HEK293 (cell line): Measurements from ENCODE around the gene LILRB5.
"Not testable (repeated sequence)": the region's sequence is repeated elsewhere in the genome, so short reads cannot be mapped to it uniquely, and the experiment has no call there.

Experiments used
- CTCF ChIA-PET: fragments of 350-600 bp; formaldehyde crosslinking; extraction: SDS; loops from one replicate; lab custom pipeline; 2021; ENCODE audit warnings: antibody characterized with exemption; lab: Yijun Ruan, JAX
- POLR2A ChIA-PET: fragments of 300-600 bp; formaldehyde crosslinking; extraction: SDS; loops from one replicate; lab custom pipeline; 2020; ENCODE audit warnings: antibody characterized with exemption, inconsistent platforms; lab: Yijun Ruan, JAX
- H3K27ac ChIP-seq: fragments of 200-500 bp; sonication (Bioruptor generic); 2 replicates; pipeline ENCODE4 v1.5.1; 2014; ENCODE audit warnings: low read depth, low read length, control low read depth, inconsistent platforms; ENCODE audit errors: extremely low read depth
- H3K36me3 ChIP-seq, 2 experiments: fragments of 200-500 bp in 1 of 2; sonication (Bioruptor generic) in 1 of 2; 1 replicate in 1 of 2; 2 replicates in 1 of 2; pipeline ENCODE4 v1.5.1; 2014 to 2017; ENCODE audit warnings: inconsistent platforms in 2 of 2, low read length in 2 of 2; ENCODE audit not compliant: control insufficient read depth in 2 of 2, insufficient read depth in 1 of 2
- H3K4me1 ChIP-seq: fragments of 200-500 bp; sonication (Bioruptor generic); 2 replicates; pipeline ENCODE4 v1.5.1; 2014; ENCODE audit warnings: mild to moderate bottlenecking, low read length, inconsistent platforms; ENCODE audit not compliant: control insufficient read depth, insufficient read depth
- H3K4me3 ChIP-seq: 2 replicates; pipeline ENCODE4 v1.5.1; 2011; ENCODE audit warnings: low read depth, mild to moderate bottlenecking, control low read depth, low read length, moderate library complexity
- H3K9me3 ChIP-seq: fragments of 200-500 bp; sonication (Bioruptor generic); 2 replicates; pipeline ENCODE4 v1.5.1; 2014; ENCODE audit warnings: low read depth, low read length, inconsistent platforms; ENCODE audit not compliant: control insufficient read depth, insufficient read depth
- GLIS1 ChIP-seq: fragments of 450-650 bp; formaldehyde crosslinking; IDR thresholded peaks from 2 replicates; pipeline ENCODE4 v1.5.1; 2016; ENCODE audit warnings: missing biosample characterization, missing genetic modification characterization
- MYNN ChIP-seq: fragments of 450-650 bp; formaldehyde crosslinking; IDR thresholded peaks from 2 replicates; pipeline ENCODE4 v1.5.1; 2016; ENCODE audit warnings: missing biosample characterization, missing genetic modification characterization, borderline replicate concordance
- RBAK ChIP-seq: fragments of 450-650 bp; formaldehyde crosslinking; IDR thresholded peaks from 2 replicates; pipeline ENCODE4 v1.5.1; 2016; ENCODE audit warnings: missing biosample characterization, missing genetic modification characterization
- REPIN1 ChIP-seq: fragments of 450-650 bp; formaldehyde crosslinking; IDR thresholded peaks from 2 replicates; pipeline ENCODE4 v1.5.1; 2017; ENCODE audit warnings: missing biosample characterization, missing genetic modification characterization, low read depth
- YY2 ChIP-seq: fragments of 450-650 bp; formaldehyde crosslinking; IDR thresholded peaks from 2 replicates; pipeline ENCODE4 v1.5.1; 2016; ENCODE audit warnings: missing biosample characterization, missing genetic modification characterization
- ZBTB1 ChIP-seq: fragments of 450-650 bp; formaldehyde crosslinking; IDR thresholded peaks from 2 replicates; pipeline ENCODE4 v1.5.1; 2016; ENCODE audit warnings: missing biosample characterization, missing genetic modification characterization
- ZBTB20 ChIP-seq: fragments of 450-650 bp; formaldehyde crosslinking; IDR thresholded peaks from 2 replicates; pipeline ENCODE4 v1.5.1; 2016; ENCODE audit warnings: missing biosample characterization, missing genetic modification characterization
- ZIC2 ChIP-seq: fragments of 450-650 bp; formaldehyde crosslinking; IDR thresholded peaks from 2 replicates; pipeline ENCODE4 v1.5.1; 2016; ENCODE audit warnings: missing biosample characterization, missing genetic modification characterization
- ZNF211 ChIP-seq: fragments of 450-650 bp; formaldehyde crosslinking; IDR thresholded peaks from 2 replicates; pipeline ENCODE4 v1.5.1; 2016; ENCODE audit warnings: low read depth, missing biosample characterization, missing genetic modification characterization
- ZNF514 ChIP-seq: fragments of 450-650 bp; formaldehyde crosslinking; IDR thresholded peaks from 2 replicates; pipeline ENCODE4 v1.5.1; 2016; ENCODE audit warnings: missing biosample characterization, missing genetic modification characterization
- ZNF558 ChIP-seq: fragments of 450-650 bp; formaldehyde crosslinking; IDR thresholded peaks from 2 replicates; pipeline ENCODE4 v1.5.1; 2016; ENCODE audit warnings: missing biosample characterization, missing genetic modification characterization
- ZNF623 ChIP-seq: fragments of 450-650 bp; formaldehyde crosslinking; IDR thresholded peaks from 2 replicates; pipeline ENCODE4 v1.5.1; 2016; ENCODE audit warnings: missing biosample characterization, missing genetic modification characterization
- ZNF658 ChIP-seq: fragments of 450-650 bp; formaldehyde crosslinking; IDR thresholded peaks from 2 replicates; pipeline ENCODE4; 2016; ENCODE audit warnings: missing biosample characterization, missing genetic modification characterization
- ZSCAN30 ChIP-seq: fragments of 450-650 bp; IDR thresholded peaks from 2 replicates; pipeline ENCODE4 v1.5.1; 2018; ENCODE audit warnings: missing biosample characterization, mild to moderate bottlenecking, missing genetic modification characterization, moderate library complexity
- TF ChIP-seq, protein P1 (sequence below): fragments of 450-650 bp; formaldehyde crosslinking; IDR thresholded peaks from 2 replicates; pipeline ENCODE4 v1.5.1; 2016; ENCODE audit warnings: missing biosample characterization, missing genetic modification characterization
- TF ChIP-seq, protein P2 (sequence below): fragments of 450-650 bp; formaldehyde crosslinking; IDR thresholded peaks from 2 replicates; pipeline ENCODE4 v1.5.1; 2016; ENCODE audit warnings: missing biosample characterization, missing genetic modification characterization

Gene LILRB5

DNA sequence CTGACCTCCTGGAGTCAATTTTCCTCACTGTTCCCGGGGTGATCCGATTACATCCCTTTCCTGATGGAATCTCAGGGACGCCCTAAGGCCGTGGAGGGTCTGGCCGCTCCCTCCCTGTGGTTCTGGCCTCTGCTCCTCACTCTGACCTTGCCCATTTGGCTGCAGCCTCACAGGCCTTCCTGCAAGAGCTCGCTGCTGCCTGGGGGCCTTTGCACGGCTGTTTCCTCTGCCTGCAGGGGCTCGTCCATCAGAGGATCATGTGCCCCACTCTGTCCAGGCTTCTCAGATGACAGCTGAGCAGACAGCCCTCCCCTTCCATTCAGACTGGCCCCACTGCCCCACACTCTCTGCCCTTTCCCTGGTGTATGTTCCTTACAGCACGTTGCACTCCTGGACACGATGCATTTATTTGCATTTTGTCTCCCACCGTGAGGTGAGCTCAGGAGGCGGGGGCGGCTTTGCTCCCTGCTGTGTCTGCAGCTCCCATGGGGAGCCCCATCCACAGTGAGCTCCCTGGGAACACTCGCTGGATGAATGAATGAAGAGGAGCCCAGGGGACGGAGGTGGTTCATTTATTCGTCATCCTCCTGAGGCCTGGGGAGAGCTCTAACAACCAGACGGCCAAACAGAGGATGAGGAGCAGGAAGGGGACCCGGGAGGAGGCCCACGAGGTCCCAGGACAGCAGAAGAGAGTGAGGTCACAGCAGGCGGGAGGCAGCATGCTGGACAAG, 39.4 kb downstream of the LILRB5 start:
- POLR2A ChIA-PET, result interaction anchor here (0.6 kb wide), 1 partner anchor 17 kb away, joined by 4 read pairs; the partner anchor contains the start of gene RPS9
- H3K27ac ChIP-seq, H3K9me3 ChIP-seq, H3K4me1 ChIP-seq, CTCF ChIA-PET, H3K4me3 ChIP-seq: not testable (repeated sequence)
- peaks cover 0 to 13% of the 10 kb centered on the region in 2 experiments; a peak in 2 of 3 replicates for H3K36me3 ChIP-seq
- peak; percentile 75 for TF ChIP-seq GLIS1 (tag by site-specific recombination)
- peak; percentile 66 for TF ChIP-seq ZIC2 (tag by site-specific recombination)
- peak; percentile 26; the same call in 1 of the 2 replicates for TF ChIP-seq ZNF623 (tag by site-specific recombination)

DNA sequence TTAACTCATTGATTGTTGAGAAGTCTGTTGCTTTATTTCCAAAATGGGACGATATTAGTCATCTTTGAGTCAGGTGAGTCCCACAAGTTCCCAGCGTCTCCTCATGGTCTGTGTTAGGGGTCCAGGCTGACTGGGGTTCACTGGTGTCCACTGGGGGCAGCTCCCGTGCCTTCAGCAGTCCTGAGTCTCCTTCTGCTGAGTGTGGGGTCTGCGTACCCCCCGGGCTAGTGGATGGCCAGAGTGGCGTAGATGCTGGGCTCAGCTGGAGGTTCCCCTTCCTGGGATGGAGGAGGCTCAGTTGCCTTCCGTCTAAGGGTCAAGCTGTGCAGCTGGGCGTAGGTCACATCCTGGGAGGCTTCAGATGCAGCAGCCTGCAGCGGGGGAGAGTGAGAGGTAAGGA, 40.2 kb downstream of the LILRB5 start:
- CTCF ChIA-PET, result no interaction called here
- Histone ChIP-seq H3K4me1 (no peaks in the 10 kb centered on the region), H3K4me3 (no peak overlapping the region), H3K36me3 (peaks cover 0 to 13% of the 10 kb centered on the region in 2 experiments; a peak in 2 of 3 replicates), H3K27ac (no peak overlapping the region), H3K9me3 (no peaks in the 10 kb centered on the region)
- TF ChIP-seq, protein P1, sequence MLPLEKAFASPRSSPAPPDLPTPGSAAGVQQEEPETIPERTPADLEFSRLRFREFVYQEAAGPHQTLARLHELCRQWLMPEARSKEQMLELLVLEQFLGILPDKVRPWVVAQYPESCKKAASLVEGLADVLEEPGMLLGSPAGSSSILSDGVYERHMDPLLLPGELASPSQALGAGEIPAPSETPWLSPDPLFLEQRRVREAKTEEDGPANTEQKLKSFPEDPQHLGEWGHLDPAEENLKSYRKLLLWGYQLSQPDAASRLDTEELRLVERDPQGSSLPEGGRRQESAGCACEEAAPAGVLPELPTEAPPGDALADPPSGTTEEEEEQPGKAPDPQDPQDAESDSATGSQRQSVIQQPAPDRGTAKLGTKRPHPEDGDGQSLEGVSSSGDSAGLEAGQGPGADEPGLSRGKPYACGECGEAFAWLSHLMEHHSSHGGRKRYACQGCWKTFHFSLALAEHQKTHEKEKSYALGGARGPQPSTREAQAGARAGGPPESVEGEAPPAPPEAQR (tag by site-specific recombination), result no peak
- TF ChIP-seq, protein P2, sequence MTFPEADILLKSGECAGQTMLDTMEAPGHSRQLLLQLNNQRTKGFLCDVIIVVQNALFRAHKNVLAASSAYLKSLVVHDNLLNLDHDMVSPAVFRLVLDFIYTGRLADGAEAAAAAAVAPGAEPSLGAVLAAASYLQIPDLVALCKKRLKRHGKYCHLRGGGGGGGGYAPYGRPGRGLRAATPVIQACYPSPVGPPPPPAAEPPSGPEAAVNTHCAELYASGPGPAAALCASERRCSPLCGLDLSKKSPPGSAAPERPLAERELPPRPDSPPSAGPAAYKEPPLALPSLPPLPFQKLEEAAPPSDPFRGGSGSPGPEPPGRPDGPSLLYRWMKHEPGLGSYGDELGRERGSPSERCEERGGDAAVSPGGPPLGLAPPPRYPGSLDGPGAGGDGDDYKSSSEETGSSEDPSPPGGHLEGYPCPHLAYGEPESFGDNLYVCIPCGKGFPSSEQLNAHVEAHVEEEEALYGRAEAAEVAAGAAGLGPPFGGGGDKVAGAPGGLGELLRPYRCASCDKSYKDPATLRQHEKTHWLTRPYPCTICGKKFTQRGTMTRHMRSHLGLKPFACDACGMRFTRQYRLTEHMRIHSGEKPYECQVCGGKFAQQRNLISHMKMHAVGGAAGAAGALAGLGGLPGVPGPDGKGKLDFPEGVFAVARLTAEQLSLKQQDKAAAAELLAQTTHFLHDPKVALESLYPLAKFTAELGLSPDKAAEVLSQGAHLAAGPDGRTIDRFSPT, result no peak
- TF ChIP-seq RBAK (tag by site-specific recombination), result no peak
- no peak for TF ChIP-seq ZBTB20 (tag by site-specific recombination)
- TF ChIP-seq ZNF211 (tag by site-specific recombination), result no peak
- no peak for TF ChIP-seq ZBTB1 (tag by site-specific recombination)
- no peak for TF ChIP-seq ZNF558 (tag by site-specific recombination)
- TF ChIP-seq MYNN, result no peak
- TF ChIP-seq REPIN1 (tag by site-specific recombination), result no peak
- TF ChIP-seq ZNF658 (tag by site-specific recombination), result no peak
- TF ChIP-seq ZNF514, result no peak
- TF ChIP-seq YY2, result no peak
- no peak for TF ChIP-seq ZSCAN30 (tag by site-specific recombination)
- POLR2A ChIA-PET, result no interaction called here

DNA sequence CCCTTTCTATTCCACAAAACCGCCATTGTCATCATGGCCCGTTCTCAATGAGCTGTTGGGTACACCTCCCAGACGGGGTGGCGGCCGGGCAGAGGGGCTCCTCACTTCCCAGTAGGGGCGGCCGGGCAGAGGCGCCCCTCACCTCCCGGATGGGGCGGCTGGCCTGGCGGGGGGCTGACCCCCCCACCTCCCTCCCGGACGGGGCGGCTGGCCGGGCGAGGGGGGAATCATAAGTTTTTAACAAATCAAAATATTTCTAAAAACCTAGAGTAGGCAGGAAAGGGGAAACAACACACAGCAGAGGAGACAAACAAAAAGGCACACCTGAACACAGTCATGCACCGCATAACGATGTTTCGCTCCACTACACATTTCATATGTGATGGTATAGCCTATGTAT, 42.3 kb downstream of the LILRB5 start:
- POLR2A ChIA-PET, H3K9me3 ChIP-seq, CTCF ChIA-PET, H3K27ac ChIP-seq, H3K4me3 ChIP-seq: not testable (repeated sequence)
- Histone ChIP-seq H3K36me3 (peaks cover 0 to 19% of the 10 kb centered on the region in 2 experiments; a peak in 2 of 3 replicates), H3K4me1 (peaks cover 11% of the 10 kb centered on the region)

DNA sequence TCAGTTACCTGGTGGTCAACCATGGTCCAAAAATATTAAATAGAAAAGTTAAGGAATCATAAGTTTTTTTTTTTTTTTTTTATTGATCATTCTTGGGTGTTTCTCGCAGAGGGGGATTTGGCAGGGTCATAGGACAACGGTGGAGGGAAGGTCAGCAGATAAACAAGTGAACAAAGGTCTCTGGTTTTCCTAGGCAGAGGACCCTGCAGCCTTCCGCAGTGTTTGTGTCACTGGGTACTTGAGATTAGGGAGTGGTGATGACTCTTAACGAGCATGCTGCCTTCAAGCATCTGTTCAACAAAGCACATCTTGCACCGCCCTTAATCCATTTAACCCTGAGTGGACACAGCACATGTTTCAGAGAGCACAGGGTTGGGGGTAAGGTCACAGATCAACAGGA, 42.9 kb downstream of the LILRB5 start:
- H3K36me3 ChIP-seq, result peaks cover 0 to 16% of the 10 kb centered on the region in 2 experiments; a peak in 2 of 3 replicates
- H3K4me3 ChIP-seq, H3K27ac ChIP-seq, H3K9me3 ChIP-seq, CTCF ChIA-PET: not testable (repeated sequence)
- H3K4me1 ChIP-seq, result peaks cover 17% of the 10 kb centered on the region
- POLR2A ChIA-PET, result interaction anchor here (0.7 to 1.2 kb wide), 2 partner anchors 13 to 131 kb away, joined by 3 read pairs; partner anchors contain the start of gene RPS9
